Measurements from ENCODE around the gene MAP1LC3A.

DNA sequence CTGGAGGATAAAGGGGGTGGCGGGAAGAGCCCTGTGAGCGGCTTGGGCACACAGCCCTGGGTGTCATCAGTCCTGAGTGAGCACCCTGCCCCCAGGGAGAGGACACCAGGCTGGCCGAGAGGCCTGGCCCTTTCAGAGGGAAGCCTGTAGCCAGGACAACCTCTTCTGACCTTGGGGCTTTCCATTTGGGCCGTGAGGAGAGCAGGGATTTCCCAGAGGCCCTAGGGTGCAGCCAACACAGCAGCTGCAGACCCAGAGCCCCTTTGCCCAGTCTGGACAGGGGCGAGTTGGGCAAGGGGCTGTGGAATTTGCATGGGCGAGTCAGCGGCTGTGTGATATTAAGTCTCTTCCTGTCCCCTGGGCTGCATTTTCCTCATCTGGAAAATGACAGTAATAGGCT lies 6.3 kb downstream of the MAP1LC3A start:
- no peak for TF ChIP-seq PPARA (CRISPR knock-in tag; IDR thresholded peaks at IDR 0.05; ENCODE audit: borderline replicate concordance)
- TF ChIP-seq, protein P1, sequence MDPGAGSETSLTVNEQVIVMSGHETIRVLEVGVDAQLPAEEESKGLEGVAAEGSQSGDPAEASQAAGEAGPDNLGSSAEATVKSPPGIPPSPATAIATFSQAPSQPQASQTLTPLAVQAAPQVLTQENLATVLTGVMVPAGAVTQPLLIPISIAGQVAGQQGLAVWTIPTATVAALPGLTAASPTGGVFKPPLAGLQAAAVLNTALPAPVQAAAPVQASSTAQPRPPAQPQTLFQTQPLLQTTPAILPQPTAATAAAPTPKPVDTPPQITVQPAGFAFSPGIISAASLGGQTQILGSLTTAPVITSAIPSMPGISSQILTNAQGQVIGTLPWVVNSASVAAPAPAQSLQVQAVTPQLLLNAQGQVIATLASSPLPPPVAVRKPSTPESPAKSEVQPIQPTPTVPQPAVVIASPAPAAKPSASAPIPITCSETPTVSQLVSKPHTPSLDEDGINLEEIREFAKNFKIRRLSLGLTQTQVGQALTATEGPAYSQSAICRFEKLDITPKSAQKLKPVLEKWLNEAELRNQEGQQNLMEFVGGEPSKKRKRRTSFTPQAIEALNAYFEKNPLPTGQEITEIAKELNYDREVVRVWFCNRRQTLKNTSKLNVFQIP (CRISPR knock-in tag; IDR thresholded peaks at IDR 0.05; ENCODE audit: borderline replicate concordance, low read depth) = no peak
- TF ChIP-seq ARNTL (CRISPR knock-in tag; IDR thresholded peaks at IDR 0.05; ENCODE audit: borderline replicate concordance, low read depth) = no peak
- TF ChIP-seq RARB (CRISPR knock-in tag; IDR thresholded peaks at IDR 0.05) = no peak
- no peak for TF ChIP-seq ZNF8 (CRISPR knock-in tag; IDR thresholded peaks at IDR 0.05)
- TF ChIP-seq, protein P2, sequence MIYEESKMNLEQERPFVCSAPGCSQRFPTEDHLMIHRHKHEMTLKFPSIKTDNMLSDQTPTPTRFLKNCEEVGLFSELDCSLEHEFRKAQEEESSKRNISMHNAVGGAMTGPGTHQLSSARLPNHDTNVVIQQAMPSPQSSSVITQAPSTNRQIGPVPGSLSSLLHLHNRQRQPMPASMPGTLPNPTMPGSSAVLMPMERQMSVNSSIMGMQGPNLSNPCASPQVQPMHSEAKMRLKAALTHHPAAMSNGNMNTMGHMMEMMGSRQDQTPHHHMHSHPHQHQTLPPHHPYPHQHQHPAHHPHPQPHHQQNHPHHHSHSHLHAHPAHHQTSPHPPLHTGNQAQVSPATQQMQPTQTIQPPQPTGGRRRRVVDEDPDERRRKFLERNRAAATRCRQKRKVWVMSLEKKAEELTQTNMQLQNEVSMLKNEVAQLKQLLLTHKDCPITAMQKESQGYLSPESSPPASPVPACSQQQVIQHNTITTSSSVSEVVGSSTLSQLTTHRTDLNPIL (CRISPR knock-in tag; IDR thresholded peaks at IDR 0.05; ENCODE audit: low read depth) = no peak
- TF ChIP-seq, protein P3, sequence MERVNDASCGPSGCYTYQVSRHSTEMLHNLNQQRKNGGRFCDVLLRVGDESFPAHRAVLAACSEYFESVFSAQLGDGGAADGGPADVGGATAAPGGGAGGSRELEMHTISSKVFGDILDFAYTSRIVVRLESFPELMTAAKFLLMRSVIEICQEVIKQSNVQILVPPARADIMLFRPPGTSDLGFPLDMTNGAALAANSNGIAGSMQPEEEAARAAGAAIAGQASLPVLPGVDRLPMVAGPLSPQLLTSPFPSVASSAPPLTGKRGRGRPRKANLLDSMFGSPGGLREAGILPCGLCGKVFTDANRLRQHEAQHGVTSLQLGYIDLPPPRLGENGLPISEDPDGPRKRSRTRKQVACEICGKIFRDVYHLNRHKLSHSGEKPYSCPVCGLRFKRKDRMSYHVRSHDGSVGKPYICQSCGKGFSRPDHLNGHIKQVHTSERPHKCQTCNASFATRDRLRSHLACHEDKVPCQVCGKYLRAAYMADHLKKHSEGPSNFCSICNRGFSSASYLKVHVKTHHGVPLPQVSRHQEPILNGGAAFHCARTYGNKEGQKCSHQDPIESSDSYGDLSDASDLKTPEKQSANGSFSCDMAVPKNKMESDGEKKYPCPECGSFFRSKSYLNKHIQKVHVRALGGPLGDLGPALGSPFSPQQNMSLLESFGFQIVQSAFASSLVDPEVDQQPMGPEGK (CRISPR knock-in tag; IDR thresholded peaks at IDR 0.05; ENCODE audit: borderline replicate concordance) = no peak
- TF ChIP-seq, protein P4, sequence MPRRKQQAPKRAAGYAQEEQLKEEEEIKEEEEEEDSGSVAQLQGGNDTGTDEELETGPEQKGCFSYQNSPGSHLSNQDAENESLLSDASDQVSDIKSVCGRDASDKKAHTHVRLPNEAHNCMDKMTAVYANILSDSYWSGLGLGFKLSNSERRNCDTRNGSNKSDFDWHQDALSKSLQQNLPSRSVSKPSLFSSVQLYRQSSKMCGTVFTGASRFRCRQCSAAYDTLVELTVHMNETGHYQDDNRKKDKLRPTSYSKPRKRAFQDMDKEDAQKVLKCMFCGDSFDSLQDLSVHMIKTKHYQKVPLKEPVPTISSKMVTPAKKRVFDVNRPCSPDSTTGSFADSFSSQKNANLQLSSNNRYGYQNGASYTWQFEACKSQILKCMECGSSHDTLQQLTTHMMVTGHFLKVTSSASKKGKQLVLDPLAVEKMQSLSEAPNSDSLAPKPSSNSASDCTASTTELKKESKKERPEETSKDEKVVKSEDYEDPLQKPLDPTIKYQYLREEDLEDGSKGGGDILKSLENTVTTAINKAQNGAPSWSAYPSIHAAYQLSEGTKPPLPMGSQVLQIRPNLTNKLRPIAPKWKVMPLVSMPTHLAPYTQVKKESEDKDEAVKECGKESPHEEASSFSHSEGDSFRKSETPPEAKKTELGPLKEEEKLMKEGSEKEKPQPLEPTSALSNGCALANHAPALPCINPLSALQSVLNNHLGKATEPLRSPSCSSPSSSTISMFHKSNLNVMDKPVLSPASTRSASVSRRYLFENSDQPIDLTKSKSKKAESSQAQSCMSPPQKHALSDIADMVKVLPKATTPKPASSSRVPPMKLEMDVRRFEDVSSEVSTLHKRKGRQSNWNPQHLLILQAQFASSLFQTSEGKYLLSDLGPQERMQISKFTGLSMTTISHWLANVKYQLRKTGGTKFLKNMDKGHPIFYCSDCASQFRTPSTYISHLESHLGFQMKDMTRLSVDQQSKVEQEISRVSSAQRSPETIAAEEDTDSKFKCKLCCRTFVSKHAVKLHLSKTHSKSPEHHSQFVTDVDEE (CRISPR knock-in tag; IDR thresholded peaks at IDR 0.05) = no peak
- TF ChIP-seq BACH2 (CRISPR knock-in tag; IDR thresholded peaks at IDR 0.05; ENCODE audit: borderline replicate concordance) = no peak
- TF ChIP-seq ZNF70 (CRISPR knock-in tag; IDR thresholded peaks at IDR 0.05) = no peak
